GM18907 (cell line): Measurements from ENCODE around the gene NRN1L.

Experiments
- ATAC-seq: cut with Tn5 transposase; IDR thresholded peaks from one replicate; pipeline ENCODE4 v1.9.1; 2021; ENCODE audit warnings: mild to moderate bottlenecking, moderate library complexity; ENCODE audit not compliant: unreplicated experiment

The NRN1L gene

DNA sequence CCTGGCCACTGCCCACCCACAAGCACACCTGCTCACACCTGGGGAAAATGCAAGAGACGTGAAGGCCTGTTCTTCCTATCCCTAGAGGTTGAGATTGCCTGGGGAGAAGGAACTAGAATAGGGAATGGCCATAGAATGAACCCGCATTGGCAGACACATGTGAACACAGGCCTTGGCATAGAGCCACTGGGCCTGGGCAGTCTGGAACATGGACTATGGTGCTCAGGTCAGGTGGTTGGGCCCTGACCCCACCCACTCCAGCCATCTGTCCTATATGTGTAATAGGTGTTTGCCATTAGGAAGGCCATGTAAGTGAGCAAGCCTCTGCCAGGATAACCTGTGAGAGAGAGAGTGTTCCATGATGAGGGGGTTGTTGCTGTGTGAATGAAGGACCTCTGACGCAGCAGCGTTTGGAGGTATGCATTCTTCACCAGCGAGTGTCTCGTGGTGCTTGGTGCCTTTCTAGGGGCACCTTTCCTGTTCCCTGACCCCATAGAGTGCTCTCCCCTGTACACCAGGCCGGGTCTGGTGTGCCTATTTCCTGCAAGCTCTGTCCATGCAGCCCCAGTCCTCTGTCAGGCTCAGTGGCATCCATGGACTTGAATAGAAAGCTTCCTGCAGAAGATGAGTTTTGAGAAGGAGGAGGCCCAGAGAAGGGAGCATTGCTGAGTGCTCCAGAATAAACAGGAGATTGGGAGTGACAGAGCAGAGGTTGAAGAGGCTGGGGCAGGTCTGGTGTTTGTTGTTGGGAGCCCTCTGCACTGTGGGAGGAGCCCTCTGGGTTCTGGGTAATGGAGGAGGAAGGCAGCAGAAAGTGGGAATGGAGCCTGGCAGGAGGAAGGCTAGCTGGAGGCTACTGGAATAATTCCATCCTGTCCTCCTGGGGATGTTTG lies 31.4 kb downstream of the NRN1L start:
- ATAC-seq = no peak

DNA sequence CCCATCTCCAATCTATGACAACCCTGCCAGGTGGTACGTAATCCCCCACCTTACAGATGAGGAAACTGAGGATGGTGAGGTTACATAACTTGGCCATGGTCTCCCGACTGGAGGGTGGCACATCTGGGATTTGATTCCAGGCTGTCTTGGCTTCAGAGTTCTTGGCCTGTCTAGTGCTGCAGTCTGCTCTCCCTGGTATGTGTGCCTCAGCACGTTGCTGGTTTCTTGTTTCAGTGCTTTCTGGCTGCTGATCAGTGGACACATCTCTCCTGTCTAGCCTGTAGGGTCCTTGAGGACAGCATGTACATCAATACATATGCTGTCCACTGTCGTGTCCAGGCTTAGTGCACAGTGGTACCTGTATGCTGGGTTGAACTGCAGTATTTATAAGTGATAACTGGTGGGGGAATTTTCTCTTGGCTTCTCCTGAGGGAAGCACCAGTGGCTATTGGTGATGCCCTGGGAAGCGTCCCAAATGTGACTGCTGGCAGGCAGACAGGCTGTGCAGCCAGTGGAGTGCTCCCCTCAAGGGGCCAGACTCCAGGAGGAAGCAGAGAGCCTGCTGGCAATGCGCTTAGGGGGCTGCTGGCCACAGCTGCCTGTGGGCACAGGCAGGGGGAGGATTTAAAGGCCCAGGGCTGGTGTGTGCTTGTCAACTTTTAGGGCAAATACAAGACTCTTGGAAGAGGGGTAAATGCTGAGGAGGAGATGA lies 32.6 kb downstream of the NRN1L start:
- no peak for ATAC-seq

DNA sequence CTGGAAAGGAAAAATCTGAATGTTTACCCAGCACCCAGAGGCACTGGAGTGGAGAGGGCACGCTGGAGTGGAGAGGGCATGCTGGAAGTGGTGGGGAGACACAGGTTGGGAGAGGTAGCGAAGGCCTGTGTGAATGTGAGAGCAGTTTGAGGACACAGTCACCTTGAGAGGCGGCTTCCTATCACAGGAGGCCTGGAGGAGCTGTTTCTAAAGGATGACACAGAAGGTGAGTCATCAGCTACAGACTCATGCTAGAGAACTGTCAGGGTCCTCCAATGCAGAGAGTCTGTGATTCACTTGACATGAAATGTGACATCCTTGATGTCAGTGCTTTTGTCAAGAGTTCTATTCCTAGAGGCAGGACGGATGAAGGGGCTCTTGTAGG lies 33.2 kb downstream of the NRN1L start:
- ATAC-seq = no peak

DNA sequence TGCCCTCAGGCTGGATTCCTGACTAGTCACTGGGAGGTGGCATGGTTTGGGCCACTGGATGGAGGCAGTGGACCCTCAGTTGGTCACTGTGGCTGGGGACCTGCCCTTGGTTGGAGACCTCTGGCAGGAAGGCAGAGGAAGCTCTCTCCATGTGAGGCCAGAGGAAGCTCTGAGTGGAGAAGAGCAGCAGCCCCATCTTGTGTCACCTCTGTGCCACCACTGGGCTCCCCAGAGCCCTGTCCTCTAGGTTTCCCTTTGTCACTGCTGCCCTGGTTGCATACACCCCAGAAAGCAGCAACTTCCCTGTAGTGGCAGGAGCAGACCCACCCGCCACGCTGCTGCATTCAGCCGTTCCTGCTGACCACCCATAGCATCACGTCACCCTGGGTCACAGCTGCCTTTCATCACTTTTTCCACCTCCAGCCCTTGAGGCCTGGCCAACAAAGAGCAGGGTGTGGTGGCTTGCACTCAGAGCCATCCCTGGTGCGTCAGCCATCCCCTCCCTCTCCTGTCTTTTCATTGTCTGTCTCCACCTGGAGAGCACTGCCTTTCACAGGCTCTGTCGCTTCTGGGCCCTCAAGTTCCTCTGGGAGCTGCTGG lies 35.0 kb downstream of the NRN1L start:
- no peak for ATAC-seq

DNA sequence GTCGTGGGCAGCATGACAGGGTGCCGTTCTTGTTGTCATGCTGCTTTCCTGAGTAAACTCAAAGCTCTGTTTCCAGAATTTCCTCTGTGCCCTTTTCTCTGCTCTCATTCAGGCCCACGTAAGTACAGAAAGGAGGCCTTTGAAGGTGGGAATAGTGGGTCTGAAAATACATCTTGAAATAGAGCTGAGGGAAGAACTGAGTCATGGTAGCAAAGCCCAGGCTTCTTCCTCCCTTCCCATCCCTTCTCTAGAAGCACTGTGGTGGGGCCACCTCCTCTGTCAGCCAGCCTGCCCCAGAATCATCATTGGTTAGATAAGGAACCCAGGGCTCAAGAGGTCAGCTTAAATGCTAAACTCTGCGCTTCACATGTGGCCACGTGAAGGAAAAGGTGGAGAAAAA lies 37.5 kb downstream of the NRN1L start:
- ATAC-seq = no peak

DNA sequence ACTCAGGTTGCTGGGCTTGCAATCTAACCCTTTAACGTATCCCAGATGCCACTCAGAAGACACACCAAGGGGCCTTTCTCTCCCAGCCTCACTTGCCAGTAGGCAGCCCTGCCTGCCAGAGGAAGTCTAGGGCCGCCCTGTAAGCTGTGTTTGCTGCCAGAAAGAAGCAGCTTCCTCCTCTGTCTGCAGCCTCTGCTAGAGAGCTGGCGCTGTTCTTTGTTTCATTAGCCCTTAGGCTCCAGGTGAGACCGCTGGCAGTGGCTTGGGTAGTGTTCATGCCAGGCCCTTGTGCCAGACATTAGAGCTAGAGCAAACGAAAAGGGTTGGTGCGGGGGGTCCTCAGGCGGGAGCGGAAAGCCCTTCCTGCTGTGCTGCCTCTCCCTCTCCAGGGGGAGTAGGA lies 38.1 kb downstream of the NRN1L start:
- ATAC-seq = no peak

DNA sequence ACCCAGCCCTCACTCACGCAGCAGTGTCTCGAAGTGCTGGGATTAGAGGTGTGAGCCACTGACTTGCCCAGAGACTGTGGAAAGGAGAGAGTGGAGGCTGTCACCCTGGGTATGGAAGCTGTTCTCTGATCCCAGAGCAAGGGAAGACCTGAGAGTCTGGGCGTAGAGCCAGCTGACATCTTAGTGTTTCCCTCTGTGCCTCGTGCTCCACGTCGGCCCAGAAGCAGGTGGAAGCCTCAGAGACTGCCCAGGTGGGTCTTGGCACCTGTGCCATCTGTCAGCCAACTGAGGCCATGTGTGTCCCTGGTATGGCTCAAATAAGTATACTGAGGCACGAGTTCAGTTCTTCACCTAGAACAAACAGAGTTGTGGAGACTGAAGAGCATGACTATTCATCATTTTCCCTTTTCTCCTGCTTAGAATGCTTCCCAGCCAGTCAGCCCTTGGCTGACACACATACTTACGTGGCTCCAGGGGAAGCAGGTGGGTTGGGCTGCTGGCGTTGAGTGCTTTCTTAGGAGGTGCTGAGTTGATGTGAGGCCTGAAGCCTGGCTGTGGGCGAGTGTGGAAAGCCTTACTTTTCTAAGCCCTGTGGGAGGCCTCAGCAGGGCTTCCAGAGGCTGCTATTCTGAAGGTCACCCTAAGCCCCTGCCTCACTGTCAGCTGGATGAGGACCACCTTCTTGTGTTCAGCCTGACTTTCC lies 38.9 kb downstream of the NRN1L start:
- ATAC-seq = no peak

DNA sequence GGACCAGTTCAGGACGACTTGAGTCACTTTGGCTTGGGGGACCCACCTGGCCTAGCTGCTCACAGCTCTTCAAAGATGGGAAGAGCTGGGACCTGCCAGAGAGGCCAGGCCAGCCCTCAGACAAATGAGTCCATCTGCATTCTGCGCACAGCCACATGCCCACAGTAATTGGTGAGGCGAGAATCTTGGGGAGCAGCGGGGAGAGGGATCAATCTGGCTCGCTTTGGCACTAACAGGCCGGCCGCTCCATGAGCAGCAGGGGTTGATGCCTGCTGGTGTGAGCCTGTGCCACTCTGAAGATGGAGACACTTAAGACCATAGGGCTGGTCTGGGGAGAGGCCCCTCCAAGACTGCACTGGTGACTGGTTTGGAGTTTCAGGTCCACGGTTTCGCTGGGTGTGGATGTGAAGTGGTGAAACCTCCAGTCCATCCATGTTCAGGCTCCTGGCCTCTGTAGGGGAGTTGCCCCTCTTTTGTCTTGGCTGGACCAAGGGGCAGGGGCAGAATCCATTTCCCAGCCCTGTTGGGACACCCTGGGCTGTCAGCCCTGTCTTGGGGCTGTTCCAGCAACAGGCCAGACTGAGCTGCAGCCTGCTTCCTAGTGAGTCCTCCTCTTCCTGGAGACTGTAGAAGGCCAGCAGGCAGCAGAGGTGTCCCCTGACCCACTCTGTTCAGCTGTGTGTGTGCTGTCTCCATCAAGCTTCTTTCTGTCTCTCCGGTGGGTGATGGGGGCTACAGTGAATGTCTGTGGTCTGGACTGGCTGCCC lies 39.6 kb downstream of the NRN1L start:
- no peak for ATAC-seq

DNA sequence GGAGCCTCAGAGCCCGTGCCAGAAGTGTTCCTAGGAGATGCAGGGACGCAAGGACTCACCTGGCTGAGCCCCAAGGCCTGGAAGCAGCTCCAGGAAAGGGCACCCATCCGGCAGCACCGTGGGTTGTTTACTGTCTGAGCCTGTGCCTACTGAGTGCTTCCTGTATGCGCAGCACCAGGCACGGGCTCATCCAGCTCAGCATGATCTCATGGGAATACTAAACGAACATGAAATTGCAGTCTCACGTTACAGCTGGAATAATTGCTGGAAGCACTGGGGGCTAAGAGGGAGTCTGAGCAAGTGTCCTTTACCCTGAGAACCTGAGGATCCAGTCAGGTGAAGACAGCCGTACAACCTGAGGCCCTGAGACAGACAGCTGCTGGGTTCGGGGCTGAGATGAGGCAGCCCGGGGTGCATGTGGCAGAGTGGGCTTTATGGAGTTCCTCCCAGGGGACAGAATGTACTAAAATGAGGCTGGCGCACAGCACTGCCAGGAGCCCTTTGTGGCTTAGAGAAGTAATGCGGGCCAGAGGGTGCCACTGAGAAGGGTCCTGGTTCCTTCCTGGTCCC lies 41.6 kb downstream of the NRN1L start:
- no peak for ATAC-seq

DNA sequence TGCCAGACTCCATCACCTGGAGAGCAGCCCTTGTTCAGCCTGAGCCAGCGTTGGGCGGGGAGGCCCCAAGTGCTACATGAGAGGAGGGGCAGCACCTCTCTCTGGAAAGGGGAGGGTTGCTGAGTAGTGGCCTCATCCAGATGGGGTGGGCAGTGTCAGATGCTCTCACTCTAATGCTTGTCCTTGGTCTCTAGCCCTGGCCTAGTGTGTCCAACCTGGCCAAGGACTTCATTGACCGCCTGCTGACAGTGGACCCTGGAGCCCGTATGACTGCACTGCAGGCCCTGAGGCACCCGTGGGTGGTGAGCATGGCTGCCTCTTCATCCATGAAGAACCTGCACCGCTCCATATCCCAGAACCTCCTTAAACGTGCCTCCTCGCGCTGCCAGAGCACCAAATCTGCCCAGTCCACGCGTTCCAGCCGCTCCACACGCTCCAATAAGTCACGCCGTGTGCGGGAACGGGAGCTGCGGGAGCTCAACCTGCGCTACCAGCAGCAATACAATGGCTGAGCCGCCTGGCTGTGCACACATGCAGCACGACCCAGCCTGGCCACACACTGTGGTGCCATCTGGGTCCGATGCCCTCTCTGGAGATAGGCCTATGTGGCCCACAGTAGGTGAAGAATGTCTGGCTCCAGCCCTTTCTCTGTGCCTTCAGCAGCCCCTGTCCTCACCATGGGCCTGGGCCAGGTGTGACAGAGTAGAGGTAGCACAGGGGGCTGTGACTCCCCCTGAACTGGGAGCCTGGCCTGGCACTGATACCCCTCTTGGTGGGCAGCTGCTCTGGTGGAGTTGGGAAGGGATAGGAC lies 42.7 kb downstream of the NRN1L start:
- ATAC-seq = no peak

DNA sequence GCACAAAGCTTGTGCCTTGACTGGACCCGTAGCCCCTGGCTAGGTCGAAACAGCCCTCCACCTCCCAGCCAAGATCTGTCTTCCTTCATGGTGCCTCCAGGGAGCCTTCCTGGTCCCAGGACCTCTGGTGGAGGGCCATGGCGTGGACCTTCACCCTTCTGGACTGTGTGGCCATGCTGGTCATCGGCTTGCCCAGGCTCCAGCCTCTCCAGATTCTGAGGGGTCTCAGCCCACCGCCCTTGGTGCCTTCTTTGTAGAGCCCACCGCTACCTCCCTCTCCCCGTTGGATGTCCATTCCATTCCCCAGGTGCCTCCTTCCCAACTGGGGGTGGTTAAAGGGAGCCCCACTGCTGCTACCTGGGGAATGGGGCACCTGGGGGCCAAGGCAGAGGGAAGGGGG lies 43.5 kb downstream of the NRN1L start:
- ATAC-seq = no peak

DNA sequence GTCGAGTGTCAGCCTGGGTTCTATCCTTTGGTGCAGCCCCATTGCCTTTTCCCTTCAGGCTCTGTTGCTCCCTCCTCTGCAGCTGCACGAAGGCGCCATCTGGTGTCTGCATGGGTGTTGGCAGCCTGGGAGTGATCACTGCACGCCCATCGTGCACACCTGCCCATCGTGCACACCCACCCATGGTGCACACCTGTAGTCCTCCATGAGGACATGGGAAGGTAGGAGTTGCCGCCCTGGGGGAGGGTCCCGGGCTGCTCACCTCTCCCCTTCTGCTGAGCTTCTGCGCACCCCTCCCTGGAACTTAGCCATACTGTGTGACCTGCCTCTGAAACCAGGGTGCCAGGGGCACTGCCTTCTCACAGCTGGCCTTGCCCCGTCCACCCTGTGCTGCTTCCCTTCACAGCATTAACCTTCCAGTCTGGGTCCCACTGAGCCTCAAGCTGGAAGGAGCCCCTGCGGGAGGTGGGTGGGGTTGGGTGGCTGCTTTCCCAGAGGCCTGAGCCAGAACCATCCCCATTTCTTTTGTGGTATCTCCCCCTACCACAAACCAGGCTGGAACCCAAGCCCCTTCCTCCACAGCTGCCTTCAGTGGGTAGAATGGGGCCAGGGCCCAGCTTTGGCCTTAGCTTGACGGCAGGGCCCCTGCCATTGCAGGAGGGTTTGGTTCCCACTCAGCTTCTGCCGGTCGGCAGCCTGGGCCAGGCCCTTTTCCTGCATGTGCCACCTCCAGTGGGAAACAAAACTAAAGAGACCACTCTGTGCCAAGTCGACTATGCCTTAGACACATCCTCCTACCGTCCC lies 44.1 kb downstream of the NRN1L start:
- no peak for ATAC-seq

DNA sequence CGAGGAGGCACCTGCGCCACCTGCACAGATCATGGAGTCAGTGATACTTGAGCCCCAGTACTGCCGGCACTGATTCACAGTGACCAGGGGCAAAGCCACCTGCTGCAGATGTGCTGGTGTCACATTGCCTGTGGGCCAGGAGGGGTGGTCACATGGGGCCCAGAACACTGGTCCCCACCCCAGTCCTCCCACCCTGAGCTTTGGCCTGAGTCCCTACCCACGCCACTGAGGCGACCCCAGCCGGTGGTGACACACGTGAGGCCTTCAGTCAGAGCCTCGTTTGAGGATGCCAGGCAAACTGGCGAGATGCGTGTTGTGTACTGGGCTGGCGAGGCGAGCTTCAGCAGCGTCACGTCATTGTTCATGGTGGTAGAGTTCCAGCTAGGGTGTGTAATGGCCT lies 45.5 kb downstream of the NRN1L start:
- ATAC-seq = no peak

DNA sequence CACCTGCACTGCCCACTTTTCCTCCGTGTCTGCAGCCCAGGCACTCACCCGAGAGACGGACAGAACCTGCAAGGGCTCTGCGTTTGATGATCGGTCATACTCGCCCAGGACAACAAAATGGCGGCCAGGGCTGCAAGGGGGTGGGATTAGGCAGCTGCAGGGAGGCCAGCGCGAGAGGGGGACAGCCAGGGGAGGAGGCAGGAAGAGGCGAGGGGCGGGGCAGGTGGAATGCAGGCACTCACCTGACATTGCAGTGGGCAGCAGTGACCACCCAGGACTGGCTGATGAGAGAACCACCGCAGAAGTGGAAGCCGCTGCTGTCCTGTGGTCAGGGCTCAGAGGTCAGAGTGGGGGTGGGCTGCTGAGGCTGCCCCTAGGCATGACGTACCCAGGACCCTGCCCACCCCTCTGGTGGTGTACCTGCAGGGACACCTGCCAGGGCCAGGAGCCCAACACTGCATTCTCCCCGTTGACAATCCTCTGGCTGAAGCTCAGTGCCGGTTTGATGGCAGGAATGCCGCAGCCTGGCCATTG lies 46.1 kb downstream of the NRN1L start:
- ATAC-seq = no peak

DNA sequence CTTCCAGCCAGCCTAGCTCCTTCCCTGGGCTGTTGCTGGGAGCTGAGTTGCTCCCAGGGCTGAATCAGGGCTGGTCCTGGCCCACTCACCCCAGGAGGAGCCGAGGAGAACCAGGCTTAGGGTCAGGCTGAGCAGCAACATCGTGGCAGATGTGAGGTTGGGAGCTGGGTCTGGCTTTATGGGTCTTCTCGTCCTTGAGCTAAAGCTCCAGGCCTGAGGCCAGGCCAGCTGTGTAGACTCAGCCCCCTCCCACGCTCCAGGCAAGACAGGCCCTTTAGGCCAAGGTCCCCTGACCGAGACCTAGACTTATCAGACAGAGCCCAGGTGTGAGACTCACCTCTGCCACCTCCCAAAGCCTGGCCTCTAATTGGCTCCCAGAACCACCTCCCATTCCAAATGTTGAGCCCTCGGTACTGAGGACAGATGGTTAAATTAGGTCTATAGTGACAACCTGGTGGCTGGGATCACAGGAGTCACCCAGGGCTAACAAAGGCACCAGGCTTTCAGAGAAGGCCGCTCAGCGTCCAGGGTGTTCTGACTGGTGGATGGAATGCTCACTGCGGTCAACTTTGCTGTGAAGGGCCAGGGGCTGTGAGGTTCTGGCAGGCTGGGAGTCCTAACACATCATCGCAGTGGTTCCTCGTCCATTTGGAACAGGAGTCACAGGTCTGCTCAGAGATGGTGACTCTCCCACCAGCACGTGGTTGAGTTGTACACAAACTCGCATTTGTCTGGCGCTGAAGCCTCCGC lies 47.2 kb downstream of the NRN1L start, which contains the start of gene CTRL:
Gene CTRL, minus strand, starts transcription at position 151 of the 750 bp plus-strand sequence. Its CDS starts 10 bp downstream, at position 141.
- no peak for ATAC-seq

DNA sequence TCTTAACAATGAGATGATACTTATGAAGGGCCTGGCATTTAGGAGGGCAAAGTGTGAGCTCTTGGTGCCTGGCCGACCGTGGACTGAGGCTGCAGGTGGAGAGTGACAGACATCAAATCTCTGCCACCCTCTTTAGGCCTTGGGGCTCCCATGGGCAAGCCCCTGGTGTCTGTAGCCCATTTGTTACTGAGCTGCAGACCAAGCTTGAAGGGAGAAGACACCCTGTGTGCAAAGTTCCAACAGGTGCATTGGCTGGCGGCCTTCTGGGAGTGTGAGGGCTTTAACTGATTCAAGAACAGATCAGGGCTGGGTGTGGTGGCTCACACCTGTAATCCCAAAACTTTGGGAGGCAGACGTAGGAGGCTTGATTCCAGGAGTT lies 47.8 kb downstream of the NRN1L start:
- ATAC-seq = no peak

DNA sequence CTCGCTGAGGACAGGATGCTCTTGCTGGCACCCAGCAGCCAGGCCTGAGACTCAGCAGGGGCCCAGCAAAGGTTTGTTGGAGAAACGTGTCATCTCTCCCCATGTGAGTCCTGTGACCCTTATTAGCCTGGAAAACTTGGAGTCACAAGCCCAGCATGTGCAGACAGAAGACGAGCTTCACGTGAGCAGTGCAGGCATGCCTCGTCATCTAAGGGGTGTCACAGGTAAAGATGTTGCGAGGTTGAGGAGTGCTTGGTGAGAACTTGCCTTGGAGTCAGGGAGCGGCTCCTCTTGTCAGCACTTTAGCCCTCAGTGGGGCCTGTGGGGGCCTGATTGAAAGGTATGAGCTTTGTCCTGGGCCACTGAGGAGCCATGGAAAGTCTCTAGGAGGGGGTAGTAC lies 49.1 kb downstream of the NRN1L start:
- ATAC-seq = no peak
